ENCODE results near the gene MYO1A. TPM values are rescaled to one million over a fixed set of nuclear protein-coding genes. Genes with fewer than 3 reads are reported as not detected.

MYO1A gene
- polyA plus RNA-seq, 1 donor from 2014 or later = not detected

GRCh38 chr12:57039016-57039798 is 10.7 kb downstream of the MYO1A start:
- no peaks in the 10 kb centered on the region for H3F3A ChIP-seq (ENCODE audit: insufficient read depth, low read length, poor library complexity, severe bottlenecking)
- no peak overlapping the region for H3K9ac ChIP-seq (ENCODE audit: low read length)
- no peak overlapping the region for H3K4me2 ChIP-seq (ENCODE audit: low read length)
- H3K4me3 ChIP-seq (ENCODE audit: low read length) = no peak overlapping the region
- no peak for TF ChIP-seq RAD21 (conservative IDR thresholded peaks at IDR 0.05)
- no peak for TF ChIP-seq REST (IDR thresholded peaks at IDR 0.05; ENCODE audit: borderline replicate concordance)
- TF ChIP-seq TAF1 (IDR thresholded peaks at IDR 0.05; ENCODE audit: low read depth) = no peak
- no peaks in the 10 kb centered on the region for H3K36me3 ChIP-seq (ENCODE audit: insufficient read depth, low read length)
- no peaks in the 10 kb centered on the region for H3K27me3 ChIP-seq (ENCODE audit: insufficient read depth, low read depth, low read length)
- no peaks in the 10 kb centered on the region for H3K9me3 ChIP-seq (ENCODE audit: low read length)
- no peak overlapping the region for H3K27ac ChIP-seq (ENCODE audit: low read length)
- no peaks in the 10 kb centered on the region for H3K9me2 ChIP-seq (ENCODE audit: insufficient read depth, low read length)
- no peak overlapping the region for H2AFZ ChIP-seq (ENCODE audit: low read depth, low read length)
- no peaks in the 10 kb centered on the region for H3K79me2 ChIP-seq (replicated peaks; ENCODE audit: insufficient read depth, low read length)
- no peaks in the 10 kb centered on the region for H4K20me1 ChIP-seq (ENCODE audit: insufficient read depth)

GRCh38 chr12:57037264-57037663 is 12.7 kb downstream of the MYO1A start:
- H3K9me2 ChIP-seq (ENCODE audit: insufficient read depth, low read length) = no peaks in the 10 kb centered on the region
- no peak overlapping the region for H3K27ac ChIP-seq (ENCODE audit: low read length)
- no peak overlapping the region for H3K4me3 ChIP-seq (ENCODE audit: low read length)
- H3K9ac ChIP-seq (ENCODE audit: low read length) = no peak overlapping the region
- TF ChIP-seq EP300 (conservative IDR thresholded peaks at IDR 0.05; ENCODE audit: poor library complexity, severe bottlenecking) = no peak
- TF ChIP-seq EZH2 (IDR thresholded peaks at IDR 0.05; ENCODE audit: borderline replicate concordance, insufficient read depth, low read length, poor library complexity, severe bottlenecking) = no peak
- no peak for TF ChIP-seq MXI1 (conservative IDR thresholded peaks at IDR 0.05; ENCODE audit: poor library complexity, severe bottlenecking)
- TF ChIP-seq REST (IDR thresholded peaks at IDR 0.05; ENCODE audit: borderline replicate concordance) = no peak
- TF ChIP-seq RAD21 (conservative IDR thresholded peaks at IDR 0.05) = no peak
- no peak for TF ChIP-seq TAF1 (IDR thresholded peaks at IDR 0.05; ENCODE audit: low read depth)
- TF ChIP-seq CTCF (IDR thresholded peaks at IDR 0.05; ENCODE audit: poor library complexity, severe bottlenecking) = no peak
- TF ChIP-seq POLR2AphosphoS5 (IDR thresholded peaks at IDR 0.05) = no peak
- no peak for TF ChIP-seq SMC3 (conservative IDR thresholded peaks at IDR 0.05; ENCODE audit: poor library complexity)
- no peaks in the 10 kb centered on the region for H3K79me2 ChIP-seq (replicated peaks; ENCODE audit: insufficient read depth, low read length)
- no peaks in the 10 kb centered on the region for H3F3A ChIP-seq (ENCODE audit: insufficient read depth, low read length, poor library complexity, severe bottlenecking)
- H3K9me3 ChIP-seq (ENCODE audit: low read length) = no peaks in the 10 kb centered on the region
- no peaks in the 10 kb centered on the region for H3K27me3 ChIP-seq (ENCODE audit: insufficient read depth, low read depth, low read length)
- no peak overlapping the region for H3K4me2 ChIP-seq (ENCODE audit: low read length)
- no peaks in the 10 kb centered on the region for H4K20me1 ChIP-seq (ENCODE audit: insufficient read depth)
- no peaks in the 10 kb centered on the region for H3K36me3 ChIP-seq (ENCODE audit: insufficient read depth, low read length)
- no peak overlapping the region for H2AFZ ChIP-seq (ENCODE audit: low read depth, low read length)
